ENCODE results near the gene C1QTNF1.

C1QTNF1 gene

GRCh38 chr17:79081571-79082276, 57.8 kb downstream of the C1QTNF1 start:
- H3K27ac Mint-ChIP-seq: no peak overlapping the region
- H3K27me3 Mint-ChIP-seq: no peaks in the 10 kb centered on the region
- H3K4me3 Mint-ChIP-seq: no peak overlapping the region
- no peaks in the 10 kb centered on the region for H3K9me3 Mint-ChIP-seq
- peaks cover 4% of the 10 kb centered on the region for H3K36me3 Mint-ChIP-seq
- H3K4me1 Mint-ChIP-seq: no peaks in the 10 kb centered on the region

- Mint-ChIP-seq H3K9me3 (no peaks in the 10 kb centered on the region), H3K27me3 (no peaks in the 10 kb centered on the region), H3K27ac (no peak overlapping the region), H3K36me3 (peaks cover 4% of the 10 kb centered on the region), H3K4me3 (no peak overlapping the region), H3K4me1 (no peaks in the 10 kb centered on the region)
Observed at GRCh38 chr17:79082311-79083190, 58.6 kb downstream of the C1QTNF1 start.

- no peaks in the 10 kb centered on the region for H3K4me1 Mint-ChIP-seq
- peaks cover 4% of the 10 kb centered on the region for H3K36me3 Mint-ChIP-seq
- no peaks in the 10 kb centered on the region for H3K27me3 Mint-ChIP-seq
- no peak overlapping the region for H3K4me3 Mint-ChIP-seq
- no peaks in the 10 kb centered on the region for H3K9me3 Mint-ChIP-seq
- no peak overlapping the region for H3K27ac Mint-ChIP-seq
Observed at GRCh38 chr17:79083191-79083971, 59.4 kb downstream of the C1QTNF1 start.

GRCh38 chr17:79084291-79085153, 60.6 kb downstream of the C1QTNF1 start:
- Mint-ChIP-seq H3K4me1 (no peaks in the 10 kb centered on the region), H3K9me3 (no peaks in the 10 kb centered on the region), H3K36me3 (peaks cover 4% of the 10 kb centered on the region), H3K27me3 (no peaks in the 10 kb centered on the region), H3K27ac (no peak overlapping the region), H3K4me3 (no peak overlapping the region)

GRCh38 chr17:79085154-79085920, 61.4 kb downstream of the C1QTNF1 start:
- H3K4me3 Mint-ChIP-seq: no peak overlapping the region
- no peaks in the 10 kb centered on the region for H3K4me1 Mint-ChIP-seq
- H3K9me3 Mint-ChIP-seq: no peaks in the 10 kb centered on the region
- H3K36me3 Mint-ChIP-seq: peaks cover 3% of the 10 kb centered on the region
- no peaks in the 10 kb centered on the region for H3K27me3 Mint-ChIP-seq
- H3K27ac Mint-ChIP-seq: no peak overlapping the region

- Mint-ChIP-seq H3K9me3 (no peaks in the 10 kb centered on the region), H3K4me3 (no peak overlapping the region), H3K4me1 (peaks cover 4% of the 10 kb centered on the region), H3K27ac (no peak overlapping the region), H3K27me3 (no peaks in the 10 kb centered on the region), H3K36me3 (peaks cover 2% of the 10 kb centered on the region)
Observed at GRCh38 chr17:79085921-79086551, 62.1 kb downstream of the C1QTNF1 start.

GRCh38 chr17:79086609-79087427, 62.8 kb downstream of the C1QTNF1 start:
- Mint-ChIP-seq H3K27ac (no peak overlapping the region), H3K9me3 (no peaks in the 10 kb centered on the region), H3K4me3 (no peak overlapping the region), H3K36me3 (peaks cover 2% of the 10 kb centered on the region), H3K4me1 (peaks cover 4% of the 10 kb centered on the region), H3K27me3 (no peaks in the 10 kb centered on the region)

- Mint-ChIP-seq H3K36me3 (peaks cover 2% of the 10 kb centered on the region), H3K27me3 (no peaks in the 10 kb centered on the region), H3K9me3 (no peaks in the 10 kb centered on the region), H3K4me1 (peaks cover 4% of the 10 kb centered on the region), H3K4me3 (no peak overlapping the region), H3K27ac (no peak overlapping the region)
Observed at GRCh38 chr17:79087428-79088143, 63.6 kb downstream of the C1QTNF1 start.

GRCh38 chr17:79088247-79088996, 64.5 kb downstream of the C1QTNF1 start:
- Mint-ChIP-seq H3K4me1 (peaks cover 10% of the 10 kb centered on the region), H3K27ac (no peak overlapping the region), H3K27me3 (no peaks in the 10 kb centered on the region), H3K9me3 (no peaks in the 10 kb centered on the region), H3K4me3 (no peak overlapping the region), H3K36me3 (peaks cover 2% of the 10 kb centered on the region)

GRCh38 chr17:79088997-79089328, 65.0 kb downstream of the C1QTNF1 start:
- Mint-ChIP-seq H3K9me3 (no peaks in the 10 kb centered on the region), H3K4me3 (no peak overlapping the region), H3K27ac (no peak overlapping the region), H3K36me3 (peaks cover 2% of the 10 kb centered on the region), H3K4me1 (peaks cover 12% of the 10 kb centered on the region), H3K27me3 (peaks cover under 1% of the 10 kb centered on the region)

GRCh38 chr17:79089720-79090442, 65.9 kb downstream of the C1QTNF1 start:
- peaks cover 12% of the 10 kb centered on the region for H3K4me1 Mint-ChIP-seq
- H3K27me3 Mint-ChIP-seq: peaks cover 5% of the 10 kb centered on the region
- peaks cover 2% of the 10 kb centered on the region for H3K36me3 Mint-ChIP-seq
- no peaks in the 10 kb centered on the region for H3K9me3 Mint-ChIP-seq
- H3K27ac Mint-ChIP-seq: no peak overlapping the region
- H3K4me3 Mint-ChIP-seq: no peak overlapping the region

Measured in activated naive CD4-positive, alpha-beta T cell treated with anti-CD3 and anti-CD28 coated beads, Interleukin-2, amount 50 U/mL, for 24 hours (primary cell).